GM23338 (cell line): Measurements from ENCODE around the gene PGM1. TPM values are rescaled to one million over a fixed set of nuclear protein-coding genes. Genes with fewer than 3 reads are reported as not detected.

ENCODE experiments used
- ATAC-seq: fragments of 200-7000 bp; cut with Tn5 transposase; 3 replicates; pipeline ENCODE4 v1.9.1; 2020
- DNase-seq: peaks from one replicate; pipeline ENCODE4 v3.0.0-alpha.2; 2015; ENCODE audit warnings: low spot score
- H2AFZ ChIP-seq: fragments of 200-600 bp; sonication (generic); 2 replicates; pipeline ENCODE4 v1.8.0; 2016; ENCODE audit warnings: antibody characterized with exemption, mild to moderate bottlenecking, moderate library complexity
- H3F3A ChIP-seq: fragments of 200-600 bp; sonication (generic); replicated peaks from 2 replicates; pipeline ENCODE4 v1.8.0; 2017; ENCODE audit warnings: antibody characterized with exemption, mixed run types, low read depth
- H3K27ac ChIP-seq: fragments of 200-600 bp; sonication (generic); 2 replicates; pipeline ENCODE4 v1.6.1; 2016; ENCODE audit warnings: low read depth
- H3K27me3 ChIP-seq: fragments of 200-600 bp; sonication (generic); 2 replicates; pipeline ENCODE4 v1.8.0; 2016; ENCODE audit warnings: mild to moderate bottlenecking, mixed run types, moderate library complexity; ENCODE audit not compliant: insufficient read depth
- H3K36me3 ChIP-seq: fragments of 200-600 bp; sonication (generic); 2 replicates; pipeline ENCODE4 v1.8.0; 2016; ENCODE audit warnings: mild to moderate bottlenecking; ENCODE audit not compliant: insufficient read depth
- H3K4me1 ChIP-seq: fragments of 200-600 bp; sonication (generic); 2 replicates; pipeline ENCODE4 v1.8.0; 2016; ENCODE audit warnings: mild to moderate bottlenecking, moderate library complexity; ENCODE audit not compliant: insufficient read depth
- H3K4me2 ChIP-seq: fragments of 200-600 bp; sonication (generic); 2 replicates; pipeline ENCODE4 v1.7.1; 2017; ENCODE audit warnings: mixed run types
- H3K4me3 ChIP-seq: fragments of 200-600 bp; sonication (generic); 2 replicates; pipeline ENCODE4 v1.6.1; 2016; ENCODE audit warnings: mixed run types
- H3K79me2 ChIP-seq: fragments of 200-600 bp; sonication (generic); replicated peaks from 2 replicates; pipeline ENCODE4 v1.8.0; 2017; ENCODE audit warnings: mild to moderate bottlenecking; ENCODE audit not compliant: insufficient read depth
- H3K9me2 ChIP-seq: fragments of 200-600 bp; sonication (generic); 2 replicates; pipeline ENCODE4 v1.8.0; 2017; ENCODE audit not compliant: insufficient read depth
- H4K20me1 ChIP-seq: fragments of 200-600 bp; sonication (generic); replicated peaks from 2 replicates; pipeline ENCODE4 v1.8.0; 2017; ENCODE audit warnings: mild to moderate bottlenecking; ENCODE audit not compliant: insufficient read depth
- H3K27ac Mint-ChIP-seq: 2 replicates; pipeline ENCODE4 v1.8.0; 2020; ENCODE audit warnings: inconsistent platforms, mild to moderate bottlenecking, moderate library complexity, mixed read lengths
- H3K27me3 Mint-ChIP-seq: 3 replicates; pipeline ENCODE4 v1.8.0; 2022; ENCODE audit warnings: low read depth, mild to moderate bottlenecking, moderate library complexity, mixed read lengths, inconsistent platforms; ENCODE audit not compliant: insufficient read depth, poor library complexity
- H3K36me3 Mint-ChIP-seq: 3 replicates; pipeline ENCODE4 v1.8.0; 2021; ENCODE audit warnings: low read depth, mild to moderate bottlenecking, inconsistent platforms, moderate library complexity, mixed read lengths
- H3K4me1 Mint-ChIP-seq: 3 replicates; pipeline ENCODE4 v1.8.0; 2020; ENCODE audit warnings: mild to moderate bottlenecking, inconsistent platforms, mixed read lengths
- H3K4me3 Mint-ChIP-seq: 3 replicates; pipeline ENCODE4 v1.8.0; 2021; ENCODE audit warnings: moderate library complexity, mild to moderate bottlenecking, inconsistent platforms, mixed read lengths
- H3K9me3 Mint-ChIP-seq: 3 replicates; pipeline ENCODE4 v1.8.0; 2020; ENCODE audit warnings: moderate library complexity, mild to moderate bottlenecking, inconsistent platforms, mixed read lengths
- CREB1 ChIP-seq: fragments of 250-450 bp; sonication (Bioruptor Pico); IDR thresholded peaks from 2 replicates; pipeline ENCODE4 v1.5.0; 2020; ENCODE audit warnings: low read depth, mild to moderate bottlenecking, moderate library complexity
- CTCF ChIP-seq, 2 experiments: fragments of 200-600 bp in 1 of 2; sonication (generic) in 1 of 2; conservative IDR thresholded peaks; 2 replicates each; pipeline versions ENCODE4 v1.5.1 to v1.6.1; 2016 to 2017; ENCODE audit warnings: antibody characterized with exemption in 2 of 2, low read depth in 2 of 2, mild to moderate bottlenecking in 2 of 2, moderate library complexity in 1 of 2
- ETS1 ChIP-seq: IDR thresholded peaks from 2 replicates; pipeline ENCODE4 v1.6.1; 2016; ENCODE audit warnings: antibody characterized with exemption
- EZH2 ChIP-seq: fragments of 200-600 bp; sonication (generic); IDR thresholded peaks from one replicate; pipeline ENCODE4 v1.8.0; 2017; ENCODE audit warnings: antibody characterized with exemption, mild to moderate bottlenecking, low read depth; ENCODE audit not compliant: unreplicated experiment
- EZH2phosphoT487 ChIP-seq: fragments of 200-600 bp; sonication (generic); IDR thresholded peaks from one replicate; pipeline ENCODE4 v1.8.1; 2018; ENCODE audit warnings: antibody characterized with exemption; ENCODE audit not compliant: unreplicated experiment
- JUNB ChIP-seq: IDR thresholded peaks from one replicate; pipeline ENCODE4 v1.6.1; 2016; ENCODE audit warnings: antibody characterized with exemption; ENCODE audit not compliant: unreplicated experiment
- NANOG ChIP-seq: IDR thresholded peaks from 2 replicates; pipeline ENCODE4 v1.6.1; 2016; ENCODE audit warnings: antibody characterized with exemption, borderline replicate concordance
- POLR2AphosphoS5 ChIP-seq: IDR thresholded peaks from 2 replicates; pipeline ENCODE4 v1.6.1; 2016; ENCODE audit warnings: antibody characterized with exemption, low read depth
- STAT1 ChIP-seq: IDR thresholded peaks from one replicate; pipeline ENCODE4 v1.6.1; 2016; ENCODE audit warnings: antibody characterized with exemption; ENCODE audit not compliant: unreplicated experiment
- ZNF114 ChIP-seq: fragments of 250-450 bp; sonication (Bioruptor Pico); IDR thresholded peaks from 2 replicates; pipeline ENCODE4 v1.5.0; 2020; ENCODE audit warnings: mild to moderate bottlenecking, moderate library complexity
- ZNF331 ChIP-seq: fragments of 250-450 bp; sonication (Bioruptor Pico); IDR thresholded peaks from 2 replicates; pipeline ENCODE4 v1.5.0; 2020; ENCODE audit warnings: low read depth, mild to moderate bottlenecking, moderate library complexity
- ZNF462 ChIP-seq: fragments of 250-450 bp; sonication (Bioruptor Pico); IDR thresholded peaks from 2 replicates; pipeline ENCODE4 v1.5.0; 2020; ENCODE audit warnings: mild to moderate bottlenecking, moderate library complexity
- polyA plus RNA-seq: library from polyadenylated mRNA; unstranded; fragments of >200 nt; fragmentation: Nextera tagmentation; extraction: Ambion mirVana; gene quantifications from 2 replicates; pipeline ENCODE4 v1.2.1, GENCODE V29; 2016
- total RNA-seq: library from RNA; depleted of rRNA; stranded (reverse); fragments of >200 nt; shearing (Covaris generic); gene quantifications from 2 replicates; pipeline ENCODE4 v1.2.3, GENCODE V29; 2014
- TF ChIP-seq, protein P1 (sequence below): IDR thresholded peaks from one replicate; pipeline ENCODE4 v1.6.1; 2018; ENCODE audit warnings: antibody characterized with exemption; ENCODE audit not compliant: unreplicated experiment

Gene PGM1
- total and polyA plus RNA-seq, 2 experiments from 2014 or later: 20.9 to 71.9 TPM

- Histone ChIP-seq H3F3A (no peaks in the 10 kb centered on the region), H3K79me2 (no peaks in the 10 kb centered on the region), H2AFZ (no peak overlapping the region), H4K20me1 (no peaks in the 10 kb centered on the region), H3K4me3 (no peak overlapping the region), H3K27me3 (no peaks in the 10 kb centered on the region), H3K4me1 (peaks cover 3% of the 10 kb centered on the region; the same call in 1 of the 2 replicates), H3K27ac (no peak overlapping the region), H3K9me2 (no peaks in the 10 kb centered on the region), H3K36me3 (no peaks in the 10 kb centered on the region), H3K4me2 (no peak overlapping the region)
- H3K4me3 Mint-ChIP-seq: no peak overlapping the region
- no peak overlapping the region; the same call in 1 of the 2 replicates for H3K27ac Mint-ChIP-seq
- no peak for ATAC-seq
- no peaks in the 10 kb centered on the region for H3K36me3 Mint-ChIP-seq
- H3K27me3 Mint-ChIP-seq: peaks cover 2% of the 10 kb centered on the region
- H3K9me3 Mint-ChIP-seq: no peaks in the 10 kb centered on the region
- no peak for DNase-seq
- TF ChIP-seq POLR2AphosphoS5 (no peak), EZH2phosphoT487 (no peak), ZNF114 (CRISPR knock-in tag) (no peak), CTCF (conservative IDR thresholded peaks at IDR 0.05; ENCODE audit: low read depth in 2 of 2) (no peak), ETS1 (no peak), ZNF331 (no peak), EZH2 (no peak), CREB1 (CRISPR knock-in tag) (no peak), ZNF462 (CRISPR knock-in tag) (no peak), JUNB (no peak), NANOG (no peak), STAT1 (no peak)
- TF ChIP-seq, protein P1, sequence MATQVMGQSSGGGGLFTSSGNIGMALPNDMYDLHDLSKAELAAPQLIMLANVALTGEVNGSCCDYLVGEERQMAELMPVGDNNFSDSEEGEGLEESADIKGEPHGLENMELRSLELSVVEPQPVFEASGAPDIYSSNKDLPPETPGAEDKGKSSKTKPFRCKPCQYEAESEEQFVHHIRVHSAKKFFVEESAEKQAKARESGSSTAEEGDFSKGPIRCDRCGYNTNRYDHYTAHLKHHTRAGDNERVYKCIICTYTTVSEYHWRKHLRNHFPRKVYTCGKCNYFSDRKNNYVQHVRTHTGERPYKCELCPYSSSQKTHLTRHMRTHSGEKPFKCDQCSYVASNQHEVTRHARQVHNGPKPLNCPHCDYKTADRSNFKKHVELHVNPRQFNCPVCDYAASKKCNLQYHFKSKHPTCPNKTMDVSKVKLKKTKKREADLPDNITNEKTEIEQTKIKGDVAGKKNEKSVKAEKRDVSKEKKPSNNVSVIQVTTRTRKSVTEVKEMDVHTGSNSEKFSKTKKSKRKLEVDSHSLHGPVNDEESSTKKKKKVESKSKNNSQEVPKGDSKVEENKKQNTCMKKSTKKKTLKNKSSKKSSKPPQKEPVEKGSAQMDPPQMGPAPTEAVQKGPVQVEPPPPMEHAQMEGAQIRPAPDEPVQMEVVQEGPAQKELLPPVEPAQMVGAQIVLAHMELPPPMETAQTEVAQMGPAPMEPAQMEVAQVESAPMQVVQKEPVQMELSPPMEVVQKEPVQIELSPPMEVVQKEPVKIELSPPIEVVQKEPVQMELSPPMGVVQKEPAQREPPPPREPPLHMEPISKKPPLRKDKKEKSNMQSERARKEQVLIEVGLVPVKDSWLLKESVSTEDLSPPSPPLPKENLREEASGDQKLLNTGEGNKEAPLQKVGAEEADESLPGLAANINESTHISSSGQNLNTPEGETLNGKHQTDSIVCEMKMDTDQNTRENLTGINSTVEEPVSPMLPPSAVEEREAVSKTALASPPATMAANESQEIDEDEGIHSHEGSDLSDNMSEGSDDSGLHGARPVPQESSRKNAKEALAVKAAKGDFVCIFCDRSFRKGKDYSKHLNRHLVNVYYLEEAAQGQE: no peak
- no peaks in the 10 kb centered on the region for H3K4me1 Mint-ChIP-seq
Observed at GRCh38 chr1:63547621-63548294, 45.5 kb upstream of the PGM1 start.
